Germinal center (tissue), 1 donor: ENCODE results near the gene KCTD13.
"Not testable (repeated sequence)": the region's sequence is repeated elsewhere in the genome, so short reads cannot be mapped to it uniquely, and the experiment has no call there.

Experiments used
- DNase-seq: peaks from one replicate; pipeline ENCODE4 v3.0.0; 2012; ENCODE audit warnings: mixed read lengths, low spot score

The KCTD13 gene, protein sequence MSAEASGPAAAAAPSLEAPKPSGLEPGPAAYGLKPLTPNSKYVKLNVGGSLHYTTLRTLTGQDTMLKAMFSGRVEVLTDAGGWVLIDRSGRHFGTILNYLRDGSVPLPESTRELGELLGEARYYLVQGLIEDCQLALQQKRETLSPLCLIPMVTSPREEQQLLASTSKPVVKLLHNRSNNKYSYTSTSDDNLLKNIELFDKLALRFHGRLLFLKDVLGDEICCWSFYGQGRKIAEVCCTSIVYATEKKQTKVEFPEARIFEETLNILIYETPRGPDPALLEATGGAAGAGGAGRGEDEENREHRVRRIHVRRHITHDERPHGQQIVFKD

DNA sequence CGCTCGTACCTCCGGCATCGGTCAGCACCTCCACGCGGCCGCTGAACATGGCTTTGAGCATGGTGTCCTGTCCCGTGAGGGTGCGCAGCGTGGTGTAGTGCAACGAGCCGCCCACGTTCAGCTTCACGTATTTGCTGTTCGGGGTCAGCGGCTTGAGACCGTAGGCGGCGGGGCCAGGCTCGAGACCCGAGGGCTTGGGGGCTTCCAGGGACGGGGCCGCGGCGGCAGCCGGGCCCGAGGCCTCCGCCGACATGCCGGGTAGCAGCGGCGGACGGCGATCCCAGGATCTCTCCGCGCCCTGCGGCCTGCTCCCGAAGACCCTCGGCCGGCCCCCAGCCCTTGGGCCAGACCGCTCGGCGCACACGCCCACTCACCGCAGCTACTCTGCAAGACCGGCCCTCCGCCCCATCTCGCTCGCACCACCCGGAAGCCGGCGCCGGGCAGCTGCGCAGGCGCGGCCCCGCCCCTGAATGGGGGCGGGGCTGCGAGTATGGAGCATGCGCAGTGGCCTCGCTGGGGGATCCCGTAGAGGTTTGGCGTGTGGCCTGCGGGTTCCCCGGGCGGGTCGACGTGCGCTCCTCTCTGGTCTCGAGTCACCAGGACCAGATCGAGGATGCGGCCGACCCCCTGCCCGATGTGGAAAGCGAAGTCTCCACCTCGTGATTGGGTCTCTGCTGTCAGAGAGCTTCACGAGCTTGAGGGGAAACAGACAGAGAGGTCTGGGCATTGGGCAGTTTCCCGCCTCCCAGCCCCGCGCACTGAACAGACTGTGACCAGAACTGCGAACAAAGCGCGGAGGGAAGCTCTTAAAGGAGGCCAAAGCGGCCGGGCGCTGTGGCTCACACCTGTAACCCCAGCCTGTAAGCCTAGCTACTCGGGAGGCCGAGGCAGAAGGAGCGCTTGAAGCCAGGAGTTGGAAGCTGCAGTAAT, at the start of gene KCTD13:
Gene KCTD13 (minus strand): TSS at position 446 of the 930 bp plus-strand sequence. CDS start 193 bp downstream, at position 253.
- peak; percentile 99 for DNase-seq

DNA sequence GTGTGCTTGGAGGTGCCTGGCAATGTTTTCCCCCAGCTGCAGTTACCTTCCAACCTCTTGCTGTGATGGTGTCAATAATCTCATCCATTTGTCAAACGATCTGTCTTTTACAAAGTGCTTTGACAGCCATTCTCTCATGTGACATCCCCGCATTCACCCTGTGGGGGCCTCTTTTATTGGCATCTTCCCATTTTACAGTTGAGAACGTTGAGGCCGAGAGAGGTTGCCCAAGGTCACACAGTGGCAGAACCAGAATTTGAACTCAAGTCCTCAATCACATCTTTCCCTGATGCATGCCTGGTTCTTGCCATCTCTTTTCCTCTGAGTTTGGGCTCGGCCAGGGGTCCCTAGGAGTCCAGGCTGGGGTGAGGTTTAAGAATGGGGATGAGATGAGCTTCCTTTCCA, 49.1 kb upstream of the KCTD13 start:
- DNase-seq = no peak

DNA sequence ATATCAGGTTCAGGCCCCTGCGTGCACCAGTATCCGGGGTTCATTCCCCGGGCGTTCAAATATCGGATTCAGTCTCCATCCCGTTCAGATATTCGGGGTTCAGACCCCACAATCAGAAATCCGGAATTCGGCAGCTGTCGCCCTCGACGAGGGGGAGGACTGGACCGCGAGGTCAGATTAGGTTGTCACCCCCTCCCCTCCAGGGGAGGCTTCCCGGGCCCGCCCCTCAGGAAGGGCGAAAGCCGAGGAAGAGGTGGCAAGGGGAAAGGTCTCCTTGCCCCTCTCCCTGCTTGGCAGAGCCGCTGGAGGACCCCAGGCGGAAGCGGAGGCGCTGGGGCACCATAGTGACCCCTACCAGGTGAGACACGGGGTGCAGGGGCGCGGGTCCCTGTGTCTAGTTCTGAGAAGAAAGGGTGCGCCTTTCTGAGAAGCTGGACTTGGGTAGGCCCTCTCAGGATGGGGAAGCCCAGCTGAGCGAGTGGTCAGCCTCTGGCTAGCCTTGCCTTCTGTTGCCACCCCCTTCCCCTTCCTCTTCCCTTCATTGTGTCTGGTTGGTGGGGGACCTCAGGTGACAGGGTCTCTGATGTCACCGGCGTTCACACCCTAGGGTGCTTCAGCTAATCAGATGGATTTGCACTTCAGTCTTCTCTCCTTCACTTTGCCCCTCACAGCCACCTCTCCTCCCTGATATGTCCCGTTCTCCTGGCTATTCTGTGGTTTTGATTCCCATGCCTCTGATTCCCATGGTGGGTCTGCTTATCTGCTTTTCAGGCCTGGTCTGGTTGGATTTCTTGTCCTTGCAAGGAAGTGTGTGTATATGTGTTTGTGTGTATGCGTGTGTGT, 48.5 kb upstream of the KCTD13 start:
- DNase-seq = peak; percentile 18

DNA sequence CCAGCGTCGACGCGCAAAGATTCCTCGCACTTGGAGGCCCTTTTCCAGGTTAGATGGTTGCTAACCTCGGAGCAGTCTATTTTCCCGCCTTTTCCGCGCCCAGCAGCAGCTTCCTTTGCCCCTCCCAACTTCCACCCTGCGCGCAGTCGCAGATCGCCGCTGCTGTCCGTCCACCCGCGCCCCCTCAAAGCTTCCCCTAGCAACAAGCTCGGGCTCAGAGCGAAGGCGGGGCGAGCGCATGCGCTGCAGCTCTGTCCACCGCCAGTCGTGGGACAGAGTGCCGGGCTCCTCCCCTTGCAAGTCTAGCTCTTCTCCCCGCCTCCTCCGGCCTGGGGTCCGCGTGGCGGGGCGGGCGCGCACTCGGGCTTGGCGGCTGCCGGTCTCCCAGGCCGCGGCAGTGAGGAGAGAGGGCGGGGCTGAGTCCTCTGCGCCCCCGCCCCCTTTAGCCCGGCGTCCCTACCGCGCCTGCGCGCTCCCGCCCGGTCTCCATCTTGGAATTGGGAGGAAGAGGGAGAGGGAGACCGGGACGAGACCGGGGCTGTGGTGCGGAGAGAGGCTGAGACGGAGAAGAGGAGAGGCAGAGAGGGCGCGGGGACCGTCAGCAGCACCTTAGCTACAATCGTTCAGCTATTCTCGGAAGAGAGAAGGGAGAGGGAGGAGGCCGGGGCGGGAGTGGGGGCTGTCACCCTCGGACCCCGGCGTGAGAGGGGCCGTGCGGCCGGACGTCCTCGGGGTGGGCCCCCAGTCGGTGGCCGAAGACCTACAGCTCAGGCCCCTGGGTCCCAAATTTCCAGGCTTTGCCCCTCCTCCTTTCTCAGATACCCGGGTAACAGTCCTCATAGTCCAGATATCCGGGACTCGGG, 47.6 kb upstream of the KCTD13 start, which contains the start of gene TAOK2:
Gene TAOK2 (plus strand): TSS at position 485 of the 863 bp plus-strand sequence. CDS start 3,905 bp downstream, outside the sequence.
- peak; percentile 100 for DNase-seq

DNA sequence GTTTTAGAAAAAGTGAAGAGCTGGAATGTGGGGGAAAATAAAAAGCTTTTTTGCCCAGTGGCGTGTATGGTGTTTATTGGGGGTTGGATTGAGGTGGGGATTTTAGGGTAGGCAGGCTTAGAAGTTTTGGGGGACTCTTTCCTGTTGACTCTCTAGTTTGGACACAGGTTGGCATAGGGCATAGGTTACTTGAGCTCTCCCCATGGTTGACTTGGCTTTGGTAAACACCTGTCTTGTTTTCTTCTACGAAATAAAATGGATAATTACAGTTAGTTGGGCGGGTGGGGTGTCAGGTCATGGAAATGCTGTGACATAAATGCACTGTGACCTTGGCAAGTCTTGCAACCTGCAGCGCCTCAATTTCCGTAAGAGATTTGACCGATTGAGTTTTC, 47.0 kb upstream of the KCTD13 start:
- no peak for DNase-seq

DNA sequence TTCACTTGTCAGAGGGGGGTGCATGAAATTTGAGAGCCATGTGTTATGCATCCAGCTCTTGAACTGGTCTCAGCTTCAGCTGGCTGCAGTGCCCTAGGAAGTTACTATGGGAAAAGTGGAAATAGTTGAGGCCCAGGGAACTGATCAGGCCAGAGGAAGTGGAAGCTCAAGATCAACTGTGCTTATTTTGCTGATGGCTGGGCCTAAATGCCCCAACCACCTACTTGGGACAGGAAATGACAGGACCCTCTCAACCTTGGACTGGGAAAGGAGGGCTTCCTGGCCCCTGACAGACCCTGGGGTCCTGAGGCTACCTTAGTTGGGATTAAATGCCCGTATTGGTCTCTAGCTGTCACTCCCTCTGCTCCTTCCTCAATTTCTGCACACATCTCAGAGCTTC, 46.5 kb upstream of the KCTD13 start:
- DNase-seq = no peak

DNA sequence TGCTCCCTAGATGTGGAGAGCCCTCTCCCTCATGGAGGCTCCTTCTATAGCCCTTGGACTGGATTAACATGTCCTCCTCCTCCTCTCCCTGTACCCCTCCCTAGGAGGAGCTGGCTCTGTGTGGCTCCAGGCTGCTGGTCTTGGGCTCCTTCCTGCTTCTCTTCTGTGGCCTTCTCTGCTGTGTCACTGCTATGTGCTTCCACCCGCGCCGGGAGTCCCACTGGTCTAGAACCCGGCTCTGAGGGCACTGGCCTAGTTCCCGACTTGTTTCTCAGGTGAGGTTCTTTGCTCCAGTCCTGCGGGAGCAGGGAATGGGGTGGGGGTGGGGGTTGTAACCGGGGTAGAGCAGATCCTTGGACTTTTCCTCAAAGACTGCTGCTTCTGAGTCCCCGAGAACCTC, 45.3 kb upstream of the KCTD13 start:
- DNase-seq = no peak

DNA sequence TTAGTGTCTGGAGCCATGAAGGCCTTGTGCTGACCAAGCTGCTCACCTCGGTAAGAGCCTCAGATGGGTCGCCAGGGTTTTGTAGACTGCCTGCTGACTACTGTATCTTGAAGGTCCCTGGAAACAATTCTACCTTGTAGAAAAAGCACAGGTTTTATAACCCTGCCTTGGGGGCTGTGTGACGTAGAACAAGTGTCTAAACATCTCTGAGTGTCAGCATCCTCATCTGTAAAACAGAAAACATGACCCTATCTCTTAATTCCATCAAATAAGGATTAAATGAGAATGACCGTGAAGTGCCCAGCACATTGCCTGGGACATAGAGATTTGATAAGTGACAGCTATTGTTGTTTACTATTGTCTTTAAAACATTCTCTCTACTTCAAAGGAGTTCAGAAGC, 42.2 kb upstream of the KCTD13 start:
- no peak for DNase-seq

DNA sequence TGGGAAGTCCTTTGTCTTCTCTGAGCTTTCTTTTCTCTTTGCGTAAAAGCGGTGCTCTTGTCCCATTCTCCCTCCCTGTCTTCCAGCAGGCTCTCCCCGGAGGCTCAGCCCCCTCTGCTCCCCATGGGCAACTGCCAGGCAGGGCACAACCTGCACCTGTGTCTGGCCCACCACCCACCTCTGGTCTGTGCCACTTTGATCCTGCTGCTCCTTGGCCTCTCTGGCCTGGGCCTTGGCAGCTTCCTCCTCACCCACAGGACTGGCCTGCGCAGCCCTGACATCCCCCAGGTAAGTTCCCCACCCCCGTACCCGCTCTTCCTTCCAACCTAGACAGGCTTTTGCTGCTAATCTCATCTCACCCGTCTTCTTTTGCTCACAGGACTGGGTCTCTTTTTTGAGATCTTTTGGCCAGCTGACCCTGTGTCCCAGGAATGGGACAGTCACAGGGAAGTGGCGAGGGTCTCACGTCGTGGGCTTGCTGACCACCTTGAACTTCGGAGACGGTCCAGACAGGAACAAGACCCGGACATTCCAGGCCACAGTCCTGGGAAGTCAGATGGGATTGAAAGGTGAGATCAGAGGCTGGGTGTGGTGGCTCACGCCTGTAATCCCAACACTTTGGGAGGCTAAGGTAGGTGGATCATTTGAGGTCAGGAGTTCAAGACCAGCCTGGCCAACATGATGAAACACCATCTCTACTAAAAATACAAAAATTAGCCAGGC, 37.2 kb upstream of the KCTD13 start:
- DNase-seq = no peak

DNA sequence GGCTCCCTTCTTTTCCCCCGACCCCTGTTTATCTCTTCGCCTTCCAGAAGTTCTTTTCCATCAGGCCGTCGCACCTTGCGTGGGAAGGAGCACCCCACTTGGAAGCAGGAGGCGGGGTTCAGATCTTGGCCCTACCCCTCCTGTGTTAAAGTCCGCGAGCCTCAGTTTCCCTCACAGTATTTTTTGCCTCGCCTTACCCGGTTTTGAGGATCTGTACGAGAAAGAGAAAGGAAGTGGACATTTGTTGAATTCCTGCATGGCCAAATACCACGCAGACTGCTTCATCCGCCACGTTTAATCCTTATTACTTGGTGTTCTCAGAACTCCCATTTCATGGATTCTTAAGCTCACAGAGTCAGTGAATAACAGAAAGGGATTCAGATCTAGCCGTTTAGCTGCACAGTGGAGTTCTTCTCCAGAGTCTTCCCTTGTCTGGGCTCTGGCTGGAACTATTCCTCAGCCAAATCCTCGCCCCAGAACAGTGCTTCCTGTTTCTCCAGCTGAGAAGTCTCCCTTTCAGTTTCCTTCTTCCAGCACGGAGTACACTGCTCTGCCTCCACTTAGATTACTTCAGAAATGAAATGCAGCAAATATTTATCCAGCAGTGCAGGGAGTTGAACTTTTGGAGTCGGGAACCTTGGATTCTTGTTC, 36.4 kb upstream of the KCTD13 start:
- DNase-seq = peak; percentile 52

DNA sequence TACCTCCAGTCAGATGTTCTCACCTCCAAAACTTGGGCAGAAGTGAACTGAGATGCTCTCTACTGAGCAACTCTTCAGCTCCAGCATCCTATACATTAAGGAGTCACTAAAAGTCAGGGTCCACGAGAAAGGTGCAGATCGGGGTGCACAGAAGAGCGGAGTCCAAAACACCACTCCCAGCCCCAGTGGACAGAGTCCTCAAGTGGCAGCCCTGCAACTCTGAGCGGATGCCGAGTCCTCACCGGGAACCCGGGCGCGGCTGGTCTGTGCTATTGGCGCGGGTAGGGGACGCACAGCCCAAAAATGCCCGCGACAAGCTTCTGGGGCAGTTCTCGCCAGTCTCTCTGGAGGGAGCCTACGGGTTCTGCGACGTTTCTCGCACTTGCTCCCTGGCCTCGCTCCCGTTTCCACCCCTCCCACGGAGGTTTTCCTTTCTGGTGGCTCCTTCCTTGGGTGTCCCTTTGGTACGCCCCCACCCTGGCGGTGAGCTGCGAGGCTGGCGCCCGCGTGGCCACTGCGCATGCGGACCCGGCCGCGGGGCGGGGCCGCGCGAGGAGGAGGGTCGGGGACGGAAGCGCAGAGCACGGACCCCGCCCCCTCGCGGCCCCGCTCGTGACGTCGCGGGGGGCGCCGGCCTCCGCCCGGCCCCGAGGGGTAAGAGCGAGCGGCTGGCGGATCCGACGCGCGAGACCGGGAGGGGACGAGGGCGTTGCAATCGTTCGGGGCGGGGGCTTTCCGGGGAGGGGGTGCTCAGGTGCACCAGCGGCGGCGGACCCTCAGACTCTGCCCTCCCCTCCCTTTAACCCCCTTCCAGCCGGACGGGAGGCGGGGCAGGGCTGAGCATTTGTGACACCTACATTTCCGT, 35.7 kb upstream of the KCTD13 start, which contains the start of gene TMEM219:
Gene TMEM219 (plus strand): TSS at position 601 of the 865 bp plus-strand sequence. CDS start 1,065 bp downstream, outside the sequence.
- peak; percentile 98 for DNase-seq

DNA sequence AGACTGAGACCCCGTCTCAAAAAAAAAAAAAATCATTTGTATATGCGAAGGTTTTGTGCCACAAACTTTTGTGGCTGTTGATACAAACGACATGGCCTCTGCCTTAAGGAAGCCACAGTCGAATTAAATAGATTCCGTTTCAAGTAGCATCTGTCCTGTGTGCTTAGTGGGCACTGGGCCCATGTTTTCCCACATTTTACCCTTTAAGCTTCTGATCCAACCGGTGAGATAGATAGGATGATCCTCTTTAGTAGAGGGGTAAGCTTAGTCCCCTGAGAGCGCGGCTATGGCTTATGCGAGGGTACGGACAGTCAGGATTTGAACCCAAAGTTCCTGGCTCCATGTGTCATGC, 35.1 kb upstream of the KCTD13 start:
- no peak for DNase-seq

DNA sequence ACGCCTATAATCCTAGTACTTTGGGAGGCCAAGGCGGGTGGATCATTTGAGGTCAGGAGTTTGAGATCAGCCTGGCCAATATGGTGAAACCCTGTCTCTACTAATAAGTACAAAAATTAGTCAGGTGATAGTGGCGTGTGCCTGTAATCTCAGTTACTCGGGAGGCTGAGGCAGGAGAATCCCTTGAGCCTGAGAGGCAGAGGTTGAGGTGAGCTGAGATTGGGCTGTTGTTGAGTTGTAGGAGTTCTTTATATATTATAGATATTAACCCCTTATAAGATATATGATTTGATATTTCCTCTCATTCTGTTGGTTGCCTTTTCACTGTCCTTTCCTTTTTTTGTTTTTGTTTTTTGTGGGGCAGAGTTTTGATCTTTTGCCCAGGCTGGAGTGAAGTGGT, 33.8 kb upstream of the KCTD13 start:
- not testable (repeated sequence) for DNase-seq

DNA sequence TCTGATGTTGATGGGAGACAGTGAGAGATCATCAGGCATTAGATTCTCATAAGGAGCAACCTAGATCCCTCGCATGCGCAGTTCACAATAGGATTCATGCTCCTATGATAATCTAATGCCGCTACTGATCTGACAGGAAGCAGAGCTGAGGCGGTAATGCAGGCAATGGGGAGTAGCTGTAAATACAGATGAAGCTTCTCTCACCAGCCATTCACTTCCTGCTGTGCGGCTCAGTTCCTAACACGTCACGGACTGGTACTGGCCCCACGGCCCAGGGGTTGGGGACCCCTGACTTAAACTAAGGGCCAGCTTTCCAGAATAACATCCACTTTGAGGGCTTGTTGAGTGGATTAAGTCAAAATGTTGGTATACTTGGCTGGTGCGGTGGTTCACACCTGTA, 33.3 kb upstream of the KCTD13 start:
- DNase-seq = no peak

DNA sequence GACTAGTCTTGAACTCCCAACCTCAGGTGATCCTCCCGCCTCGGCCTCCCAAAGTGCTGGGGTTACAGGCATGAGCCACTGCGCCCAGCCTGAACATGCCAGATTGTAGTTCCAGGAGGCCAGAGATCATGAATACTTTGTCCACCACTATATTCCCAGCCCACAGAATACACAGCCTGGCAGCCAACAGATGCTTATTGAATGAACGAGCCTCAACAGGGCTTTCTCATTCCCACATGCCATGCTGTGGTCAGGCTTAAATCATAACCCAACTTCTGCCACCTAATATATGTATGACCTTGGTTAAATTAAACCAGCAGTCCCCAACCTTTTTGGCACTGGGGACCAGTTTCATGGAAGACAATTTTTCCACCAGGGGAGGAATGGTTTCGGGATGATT, 32.7 kb upstream of the KCTD13 start:
- no peak for DNase-seq

DNA sequence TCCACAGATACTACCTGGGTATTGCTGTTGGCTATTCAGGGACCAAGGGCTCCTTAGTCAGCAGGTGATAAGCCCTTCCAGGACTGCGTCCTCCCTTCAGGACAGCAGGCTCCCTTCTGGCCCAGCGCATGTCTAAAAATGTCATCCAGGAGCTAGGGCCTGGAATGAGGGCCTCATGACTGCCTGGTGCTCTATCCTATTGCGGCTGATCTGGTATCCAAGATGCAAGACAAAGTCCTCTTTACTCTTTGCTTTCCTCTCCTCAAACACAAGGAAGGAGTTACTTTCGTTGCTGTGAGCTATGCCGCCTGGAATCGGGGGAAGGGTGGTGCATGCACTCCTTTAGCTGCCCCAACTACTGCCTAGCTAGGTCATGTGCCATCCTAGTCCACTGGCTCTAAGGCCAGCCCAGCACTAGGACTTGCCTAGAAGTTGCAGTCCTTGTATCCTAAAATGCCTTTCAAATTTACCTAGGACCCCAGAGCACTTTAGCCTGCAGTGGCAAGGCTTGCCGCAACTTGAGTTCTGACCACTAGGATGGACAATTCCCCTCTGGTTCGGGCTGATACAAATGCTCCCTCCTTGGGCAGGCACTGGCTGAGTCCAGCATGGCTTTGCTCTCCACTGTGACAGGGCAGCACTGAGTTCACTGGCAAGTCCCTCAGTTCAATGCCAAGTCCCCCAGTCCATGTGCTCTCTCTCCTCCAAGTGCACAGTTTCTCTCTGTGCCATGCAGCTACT, 25.8 kb upstream of the KCTD13 start:
- no peak for DNase-seq

DNA sequence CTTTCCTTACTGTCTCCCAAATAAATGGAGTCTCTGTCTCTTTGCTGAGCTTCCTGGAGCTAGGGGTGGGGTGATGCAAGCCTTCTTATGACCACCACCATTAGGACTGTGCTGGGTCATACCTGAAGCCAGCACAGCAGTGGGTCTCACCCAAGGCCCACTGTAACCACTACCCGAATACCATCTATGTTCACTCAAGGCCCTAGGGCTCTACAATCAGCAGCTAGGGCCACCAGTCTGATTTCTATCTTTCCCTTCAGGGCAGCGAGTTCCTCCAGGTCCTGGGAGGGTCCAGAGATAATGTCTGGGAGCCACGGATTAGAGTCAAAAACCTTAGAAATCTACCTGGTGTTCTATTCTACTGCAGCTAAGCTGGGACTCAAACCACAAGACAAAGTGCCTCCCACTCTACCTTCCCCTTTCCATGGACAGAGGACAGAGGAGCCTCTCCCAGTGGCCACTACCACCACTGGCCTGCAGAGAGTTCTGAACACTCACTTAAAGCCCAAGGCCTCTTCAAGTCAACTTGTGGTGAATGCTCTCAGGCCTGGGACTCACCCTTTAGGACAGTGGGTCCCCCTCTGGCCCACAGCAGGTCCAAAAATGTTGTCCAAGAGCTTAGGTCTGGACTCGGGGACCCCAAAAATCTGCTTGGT, 24.9 kb upstream of the KCTD13 start:
- no peak for DNase-seq

DNA sequence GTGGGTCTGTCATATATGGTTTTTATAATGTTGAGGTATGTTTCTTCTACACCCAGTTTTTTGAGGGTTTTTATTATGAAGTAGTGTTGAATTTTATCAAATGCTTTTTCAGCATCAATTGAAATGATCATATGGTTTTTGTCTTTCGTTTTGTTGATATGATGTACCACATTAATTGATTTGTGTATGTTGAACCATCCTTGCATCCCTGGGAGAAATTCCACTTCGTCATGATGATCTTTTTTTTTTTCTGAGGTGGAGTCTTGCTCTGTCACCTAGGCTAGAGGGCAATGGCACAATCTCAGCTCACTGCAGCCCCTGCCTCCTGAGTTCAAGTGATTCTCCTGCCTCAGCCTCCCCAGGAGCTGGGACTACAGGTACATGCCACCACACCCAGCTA, 21.9 kb upstream of the KCTD13 start:
- DNase-seq = no peak
